LNCaP clone FGC (cell line): ENCODE results near the gene GRB7.

Source experiments
- DNase-seq: peaks from one replicate; pipeline ENCODE4 v3.0.0-alpha.2; 2011; ENCODE audit warnings: low read depth
- H3K4me3 ChIP-seq: 2 replicates; pipeline ENCODE4 v1.5.1; 2011; ENCODE audit warnings: mild to moderate bottlenecking, low read depth, low read length, control low read depth
- CTCF ChIP-seq: IDR thresholded peaks from 2 replicates; pipeline ENCODE4 v1.5.1; 2012; ENCODE audit warnings: mild to moderate bottlenecking; ENCODE audit not compliant: control insufficient read depth, insufficient read depth; ENCODE audit errors: extremely low read depth

Gene GRB7

GRCh38 chr17:39754958-39755553 is 17.3 kb downstream of the GRB7 start:
- TF ChIP-seq CTCF, result no peak
- peak overlapping the region; percentile 65 for H3K4me3 ChIP-seq
- no peak for DNase-seq

- DNase-seq, result no peak
- TF ChIP-seq CTCF, result no peak
- no peak overlapping the region for H3K4me3 ChIP-seq
These were observed 18.0 kb downstream of the GRB7 start for GRCh38 chr17:39755554-39756379.

- no peak for TF ChIP-seq CTCF
These were observed 18.8 kb downstream of the GRB7 start for GRCh38 chr17:39756380-39757079.

GRCh38 chr17:39757176-39757662 is 19.5 kb downstream of the GRB7 start:
- DNase-seq, result no peak
- H3K4me3 ChIP-seq, result no peak overlapping the region
- no peak for TF ChIP-seq CTCF

More at GRCh38 chr17:39756380-39757079, 18.8 kb downstream of the GRB7 start:
- DNase-seq, result no peak
- H3K4me3 ChIP-seq, result no peak overlapping the region

- no peak for TF ChIP-seq CTCF
- no peak for DNase-seq
- no peak overlapping the region for H3K4me3 ChIP-seq
These were observed 20.5 kb downstream of the GRB7 start for GRCh38 chr17:39757931-39758873.

- H3K4me3 ChIP-seq, result no peak overlapping the region
- TF ChIP-seq CTCF, result no peak
- no peak for DNase-seq
These were observed 21.5 kb downstream of the GRB7 start for GRCh38 chr17:39759204-39759603.
